Activated CD4-positive, alpha-beta T cell treated with anti-CD3 and anti-CD28 coated beads, Interleukin-2, amount 10 ng/mL, durations not matched to agents 24 days and 14 days (primary cell): ENCODE results near the gene OSCAR. TPM values are rescaled to one million over a fixed set of nuclear protein-coding genes. Genes with fewer than 3 reads are reported as not detected.

ENCODE experiments used
- DNase-seq: peaks from one replicate; pipeline ENCODE4 v3.0.0; 2022
- H3K27ac Mint-ChIP-seq: one replicate; pipeline ENCODE4 v1.8.0; 2022; ENCODE audit warnings: mild to moderate bottlenecking, mixed read lengths
- H3K27me3 Mint-ChIP-seq: one replicate; pipeline ENCODE4 v1.8.0; 2022; ENCODE audit warnings: mixed read lengths
- H3K36me3 Mint-ChIP-seq: one replicate; pipeline ENCODE4 v1.8.0; 2022; ENCODE audit warnings: low read depth, mild to moderate bottlenecking, mixed read lengths
- H3K4me1 Mint-ChIP-seq: one replicate; pipeline ENCODE4 v1.8.0; 2021; ENCODE audit warnings: mixed read lengths
- H3K4me3 Mint-ChIP-seq: one replicate; pipeline ENCODE4 v1.8.0; 2022; ENCODE audit warnings: mild to moderate bottlenecking, moderate library complexity, mixed read lengths
- H3K9me3 Mint-ChIP-seq: one replicate; pipeline ENCODE4 v1.8.0; 2021; ENCODE audit warnings: mixed read lengths
- intact Hi-C: fragments of 100-400 bp; cut with micrococcal nuclease; formaldehyde crosslinking; loops from one replicate; pipeline ENCODE4 v1.15.1; 2023
- total RNA-seq: library from RNA; stranded (reverse); gene quantifications from 2 replicates; pipeline ENCODE4 v1.2.3, GENCODE V29; 2022

Gene OSCAR
- total RNA-seq, 1 donor from 2014 or later, result 0.26 TPM

DNA sequence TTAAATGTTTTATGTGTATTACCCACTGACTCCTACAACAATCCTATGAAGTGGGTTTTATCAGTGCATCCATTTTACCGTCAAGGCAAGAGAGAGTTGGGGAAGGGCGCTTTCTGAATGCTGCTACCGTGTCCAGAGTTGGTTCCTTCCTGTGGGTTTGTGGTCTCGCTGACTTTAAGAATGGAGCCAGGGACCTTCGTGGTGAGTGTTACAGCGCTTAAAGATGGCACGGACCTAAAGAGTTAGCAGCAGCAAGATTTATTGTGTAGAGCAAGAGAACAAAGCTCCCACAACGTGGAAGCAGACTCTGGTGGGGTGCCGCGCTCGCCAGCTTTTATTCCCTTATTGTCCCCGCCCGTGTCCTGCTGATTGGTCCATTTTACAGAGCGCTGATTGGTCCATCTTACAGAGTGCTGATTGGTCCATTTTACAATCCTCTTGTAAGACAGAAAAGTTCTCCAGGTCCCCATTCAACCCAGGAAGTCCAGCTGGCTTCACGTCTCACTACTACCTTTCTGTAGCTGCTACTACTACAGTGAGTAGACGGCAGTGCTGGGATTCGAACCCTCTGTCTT, 6.1 kb downstream of the OSCAR start:
- H3K27ac Mint-ChIP-seq, result no peak overlapping the region
- intact Hi-C loops, result no loop called here
- peaks cover 21% of the 10 kb centered on the region for H3K27me3 Mint-ChIP-seq
- peak overlapping the region; percentile 30 for H3K4me3 Mint-ChIP-seq
- H3K9me3 Mint-ChIP-seq, result no peaks in the 10 kb centered on the region
- peaks cover 2% of the 10 kb centered on the region for H3K36me3 Mint-ChIP-seq
- H3K4me1 Mint-ChIP-seq, result peaks cover 11% of the 10 kb centered on the region
- DNase-seq, result no peak

DNA sequence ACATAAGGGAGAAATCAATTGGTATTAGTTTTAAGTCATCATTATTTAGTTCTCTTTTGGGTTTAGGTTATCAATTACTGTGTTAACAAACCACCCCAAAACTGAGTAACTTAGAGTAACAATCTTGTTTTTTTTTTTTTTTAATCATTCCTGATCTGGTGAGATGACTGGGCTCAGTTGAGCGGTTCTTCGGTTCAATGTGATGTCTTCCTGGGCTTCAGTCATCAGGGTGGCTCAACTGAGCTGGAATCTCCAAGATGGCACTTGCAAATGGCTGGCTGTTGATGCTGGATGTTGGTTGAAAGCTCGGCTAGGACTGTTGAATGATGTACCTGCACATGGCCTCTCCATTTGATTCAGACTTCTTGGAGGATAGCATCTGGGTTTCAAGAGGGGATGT, 16.2 kb downstream of the OSCAR start:
- peaks cover 2% of the 10 kb centered on the region for H3K27me3 Mint-ChIP-seq
- H3K4me1 Mint-ChIP-seq, result no peaks in the 10 kb centered on the region
- no peak overlapping the region for H3K27ac Mint-ChIP-seq

DNA sequence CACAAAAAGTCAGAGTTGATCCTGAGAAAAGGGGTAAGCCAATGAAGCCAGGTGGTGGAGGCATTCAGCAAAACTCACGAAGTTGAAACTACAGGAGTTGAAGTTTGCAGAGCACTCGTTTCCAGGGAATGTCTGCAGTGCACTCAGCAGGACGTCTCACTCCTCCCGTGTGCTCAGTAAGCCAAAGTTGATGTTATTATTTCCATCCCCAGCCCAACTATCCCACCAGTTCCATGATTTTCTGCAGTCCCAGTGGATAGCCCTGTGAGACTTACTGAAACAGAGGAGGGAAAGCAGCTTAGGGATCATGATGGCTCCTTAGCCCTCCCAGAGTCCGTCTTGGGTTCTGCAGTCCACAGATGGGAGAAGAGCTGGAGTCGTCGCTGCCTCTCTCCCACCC, 19.6 kb downstream of the OSCAR start, which contains the start of gene TARM1:
Gene TARM1 (minus strand): TSS at position 334 of the 400 bp plus-strand sequence. CDS start 25 bp downstream, at position 309.
- Mint-ChIP-seq H3K9me3 (peaks cover 11% of the 10 kb centered on the region), H3K36me3 (no peaks in the 10 kb centered on the region), H3K27ac (no peak within 1 kb of the TSS), H3K4me1 (no peaks in the 10 kb centered on the region), H3K27me3 (no peaks in the 10 kb centered on the region), H3K4me3 (no peak within 1 kb of the TSS)
- no peak for DNase-seq
- intact Hi-C loops, result no loop called here

More for the DNA sequence above, 16.2 kb downstream of the OSCAR start:
- DNase-seq, result no peak
- intact Hi-C loops, result no loop called here
- H3K4me3 Mint-ChIP-seq, result no peak overlapping the region
- no peaks in the 10 kb centered on the region for H3K36me3 Mint-ChIP-seq
- peaks cover 11% of the 10 kb centered on the region for H3K9me3 Mint-ChIP-seq

DNA sequence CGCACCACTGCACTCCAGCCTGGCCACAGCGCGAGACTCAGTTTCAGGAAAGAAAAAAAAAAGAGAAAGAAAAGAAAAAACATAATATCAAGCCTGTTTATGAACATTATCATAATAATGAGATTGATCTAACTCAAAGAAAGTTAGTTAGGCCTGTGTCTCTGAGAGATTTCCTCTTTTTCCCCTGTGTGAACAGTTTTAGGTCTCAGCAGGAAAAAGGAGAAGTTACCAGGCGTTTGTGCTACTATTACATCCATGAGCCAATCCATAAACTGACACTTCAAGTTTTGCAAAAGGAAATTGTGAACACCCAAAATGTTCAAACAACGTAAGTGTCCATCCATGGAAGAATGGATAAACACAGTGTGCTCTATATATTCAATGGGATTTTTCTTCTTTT, 23.3 kb downstream of the OSCAR start:
- Mint-ChIP-seq H3K27me3 (no peaks in the 10 kb centered on the region), H3K4me1 (no peaks in the 10 kb centered on the region), H3K36me3 (no peaks in the 10 kb centered on the region), H3K9me3 (no peaks in the 10 kb centered on the region), H3K4me3 (no peak overlapping the region), H3K27ac (no peak overlapping the region)
- no peak for DNase-seq
- intact Hi-C loops, result no loop called here

DNA sequence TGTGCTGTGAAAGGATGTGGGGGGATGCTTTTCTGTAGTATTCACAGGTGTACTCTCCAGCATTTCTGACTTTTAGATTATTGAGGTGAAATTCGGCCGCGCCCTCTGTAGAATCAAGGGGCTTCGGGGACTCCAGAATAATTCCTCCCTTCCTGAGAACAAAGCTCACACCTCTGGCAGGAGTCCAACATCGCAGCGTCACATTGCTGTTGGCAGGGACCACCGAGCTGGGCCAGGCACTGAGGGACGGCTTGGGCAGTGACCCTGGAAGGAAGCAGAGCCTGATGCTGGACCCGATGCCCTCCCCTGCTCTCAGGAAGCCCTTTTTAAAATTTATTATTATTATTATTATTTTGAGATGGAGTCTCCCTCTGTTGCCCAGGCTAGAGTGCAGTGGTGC, 25.8 kb downstream of the OSCAR start:
- Mint-ChIP-seq H3K36me3 (no peaks in the 10 kb centered on the region), H3K4me1 (no peaks in the 10 kb centered on the region), H3K27ac (no peak overlapping the region), H3K27me3 (no peaks in the 10 kb centered on the region), H3K9me3 (no peaks in the 10 kb centered on the region), H3K4me3 (no peak overlapping the region)
- intact Hi-C loops, result no loop called here
- DNase-seq, result no peak

DNA sequence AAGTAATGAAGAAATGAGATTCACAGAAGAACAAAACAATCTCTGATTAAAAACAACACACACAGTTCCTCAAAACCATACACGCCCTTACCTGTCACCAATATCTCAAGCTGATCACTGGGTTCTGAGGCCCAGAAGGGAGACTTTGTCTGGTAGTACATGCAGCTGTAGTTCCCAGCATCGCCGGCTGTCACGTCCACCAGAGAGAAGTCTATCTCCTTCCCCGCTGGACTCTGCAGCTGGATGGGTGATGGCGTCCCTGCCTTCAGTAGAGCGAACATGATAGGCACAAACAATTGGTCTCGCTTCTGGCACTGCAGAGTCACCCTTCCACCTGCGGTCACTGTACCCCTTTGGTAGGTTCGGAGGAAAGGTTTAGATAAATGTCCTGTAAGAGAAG, 26.8 kb downstream of the OSCAR start:
- Mint-ChIP-seq H3K27me3 (no peaks in the 10 kb centered on the region), H3K27ac (no peak overlapping the region), H3K4me3 (no peak overlapping the region), H3K4me1 (no peaks in the 10 kb centered on the region), H3K9me3 (no peaks in the 10 kb centered on the region), H3K36me3 (no peaks in the 10 kb centered on the region)
- intact Hi-C loops, result no loop called here
- DNase-seq, result no peak

DNA sequence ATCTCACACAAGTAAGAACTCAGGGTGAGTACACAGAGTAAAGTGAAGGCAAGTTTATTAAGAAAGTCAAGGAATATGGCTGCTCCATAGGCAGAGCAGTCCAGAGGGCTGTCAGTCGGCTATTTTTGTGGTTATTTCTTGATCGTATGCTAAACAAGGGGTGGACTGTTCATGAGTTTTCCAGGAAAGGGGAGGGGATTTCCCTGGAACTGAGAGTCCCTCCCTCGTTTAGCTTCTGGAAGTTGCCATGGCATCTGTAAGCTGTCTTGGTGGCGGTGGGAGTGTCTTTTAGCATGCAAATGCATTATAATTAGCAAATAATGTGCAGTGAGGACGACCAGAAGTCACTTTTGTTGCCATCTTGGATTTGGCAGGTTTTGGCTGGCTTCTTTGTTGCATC, 31.1 kb downstream of the OSCAR start:
- no peaks in the 10 kb centered on the region for H3K36me3 Mint-ChIP-seq
- no peak for DNase-seq
- intact Hi-C loops, result no loop called here
- no peaks in the 10 kb centered on the region for H3K9me3 Mint-ChIP-seq
- H3K27ac Mint-ChIP-seq, result no peak overlapping the region
- H3K27me3 Mint-ChIP-seq, result no peaks in the 10 kb centered on the region
- H3K4me3 Mint-ChIP-seq, result no peak overlapping the region
- no peaks in the 10 kb centered on the region for H3K4me1 Mint-ChIP-seq

DNA sequence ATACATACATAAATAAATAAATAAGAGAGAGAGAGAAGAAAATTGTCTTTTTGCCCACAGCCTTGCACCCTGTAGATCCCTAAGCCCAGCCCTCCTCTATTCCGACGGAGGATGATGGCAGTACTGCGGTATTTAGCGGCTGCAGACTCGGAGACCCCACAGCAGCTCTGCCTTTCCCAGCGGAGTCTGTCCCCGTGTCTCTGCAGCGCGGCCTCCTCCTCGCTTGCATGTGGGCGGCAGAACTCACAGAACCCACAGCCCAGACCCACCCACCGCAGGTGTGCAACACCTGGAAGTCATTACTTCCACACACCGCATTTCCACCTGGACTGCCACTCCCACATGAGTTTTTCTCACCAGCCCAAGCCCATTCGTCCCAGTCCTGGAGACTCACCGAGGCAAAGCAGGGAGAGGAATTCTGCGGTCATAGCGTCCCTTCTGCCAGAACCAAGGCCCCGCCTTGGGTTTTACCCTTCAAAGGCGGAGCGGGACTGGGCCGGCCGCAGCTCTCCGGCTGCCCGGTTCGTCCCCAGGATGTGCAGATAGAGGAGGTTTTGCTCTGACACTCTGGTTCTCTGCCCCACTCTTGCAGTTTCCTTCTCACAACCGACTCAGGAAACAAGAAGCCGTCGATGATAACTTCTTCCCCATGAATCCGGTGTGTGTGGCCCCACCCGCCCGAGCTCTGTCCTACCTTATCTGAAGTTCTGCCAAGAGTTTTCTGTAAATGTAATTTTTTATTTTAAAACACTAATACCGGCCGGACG, 37.1 kb downstream of the OSCAR start, which contains the start of gene VSTM1:
Gene VSTM1 (minus strand): TSS at position 548 of the 767 bp plus-strand sequence. CDS start 120 bp downstream, at position 428.
- H3K27ac Mint-ChIP-seq, result no peak within 1 kb of the TSS
- peaks cover 6% of the 10 kb centered on the region for H3K27me3 Mint-ChIP-seq
- intact Hi-C loops, result no loop called here
- H3K36me3 Mint-ChIP-seq, result no peaks in the 10 kb centered on the region
- DNase-seq, result no peak
- no peaks in the 10 kb centered on the region for H3K4me1 Mint-ChIP-seq
- no peak within 1 kb of the TSS for H3K4me3 Mint-ChIP-seq
- H3K9me3 Mint-ChIP-seq, result no peaks in the 10 kb centered on the region

DNA sequence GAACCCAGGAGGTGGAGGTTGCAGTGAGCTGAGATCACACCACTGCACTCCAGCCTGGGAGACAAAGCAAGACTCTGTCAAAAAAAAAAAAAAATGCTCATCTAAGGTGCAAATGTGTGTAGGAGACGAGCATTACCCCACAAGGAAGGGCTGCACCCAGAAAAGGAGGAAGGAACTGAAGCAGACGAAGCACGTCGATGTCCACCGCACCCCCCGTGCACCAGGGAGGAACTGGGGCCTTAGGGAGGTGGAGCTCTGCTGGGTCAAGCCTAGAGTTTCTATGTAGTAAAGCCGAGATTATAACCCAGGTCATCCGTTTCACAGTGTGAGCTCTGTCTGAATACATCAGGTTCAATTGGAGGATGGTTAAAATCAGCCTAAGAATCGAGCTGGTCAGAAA, 38.0 kb downstream of the OSCAR start:
- Mint-ChIP-seq H3K9me3 (no peaks in the 10 kb centered on the region), H3K27me3 (peaks cover 6% of the 10 kb centered on the region), H3K36me3 (no peaks in the 10 kb centered on the region), H3K27ac (no peak overlapping the region), H3K4me1 (no peaks in the 10 kb centered on the region), H3K4me3 (no peak overlapping the region)
- DNase-seq, result no peak
- intact Hi-C loops, result no loop called here

DNA sequence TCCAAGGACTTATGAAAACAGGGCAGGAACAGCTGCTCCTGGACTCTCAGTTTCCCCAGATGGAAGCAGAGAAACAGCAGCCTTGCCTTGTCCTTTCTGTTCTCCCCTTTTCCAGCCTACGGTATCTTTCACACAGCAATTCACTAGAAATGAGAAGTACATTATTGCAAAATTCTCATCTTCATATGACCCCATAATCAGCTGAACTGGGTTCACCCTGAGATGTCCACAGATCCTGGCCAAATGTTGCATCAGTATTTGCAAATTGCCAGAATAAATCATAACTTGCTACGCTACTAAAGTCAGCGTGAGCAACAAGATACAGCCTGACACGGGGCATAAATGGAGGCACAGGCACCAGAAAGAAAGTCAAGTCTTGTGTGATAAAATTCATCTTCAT, 53.0 kb downstream of the OSCAR start:
- Mint-ChIP-seq H3K27ac (no peak overlapping the region), H3K36me3 (no peaks in the 10 kb centered on the region), H3K9me3 (no peaks in the 10 kb centered on the region), H3K4me1 (no peaks in the 10 kb centered on the region), H3K4me3 (no peak overlapping the region), H3K27me3 (no peaks in the 10 kb centered on the region)
- no peak for DNase-seq
- intact Hi-C loops, result no loop called here

DNA sequence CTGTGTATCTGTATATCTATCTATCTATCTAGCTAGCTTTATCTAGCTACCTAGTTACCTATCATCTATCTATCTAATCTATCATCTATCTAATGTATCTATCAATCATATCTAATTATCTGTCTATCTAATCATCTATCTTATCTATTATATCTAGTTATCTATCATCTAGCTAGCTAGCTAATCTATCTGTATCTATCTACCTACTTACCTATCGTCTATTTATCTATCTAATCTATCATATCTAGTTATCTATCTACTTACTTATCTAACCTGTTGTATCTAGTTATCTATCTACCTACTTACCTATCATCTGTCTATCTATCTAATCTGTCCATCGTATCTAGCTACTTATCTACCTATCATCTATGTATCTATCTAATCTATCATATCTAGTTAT, 54.8 kb downstream of the OSCAR start:
- Mint-ChIP-seq H3K27ac (no peak overlapping the region), H3K4me3 (no peak overlapping the region), H3K27me3 (no peaks in the 10 kb centered on the region), H3K36me3 (no peaks in the 10 kb centered on the region), H3K4me1 (no peaks in the 10 kb centered on the region), H3K9me3 (no peaks in the 10 kb centered on the region)
- DNase-seq, result no peak
- intact Hi-C loops, result no loop called here

Other genes starting within 250 kb of the OSCAR start
- 65.6 and 69.0 TPM in 2 replicates for gene MYADM, start 232.9 kb downstream of the OSCAR start, total RNA-seq
- gene PRKCG, start 218.6 kb downstream of the OSCAR start, total RNA-seq, result not detected in 2 replicates
- gene CACNG7, start 191.5 kb downstream of the OSCAR start, total RNA-seq, result not detected in 2 replicates
- gene CACNG8, start 137.9 kb downstream of the OSCAR start, total RNA-seq, result not detected in 2 replicates
- not detected in 2 replicates for gene CACNG6, start 109.2 kb downstream of the OSCAR start, total RNA-seq
- not detected in 2 replicates for gene VSTM1, start 36.9 kb downstream of the OSCAR start, total RNA-seq
- not detected in 2 replicates for gene TARM1, start 19.4 kb downstream of the OSCAR start, total RNA-seq
- gene NDUFA3, start 2.1 kb upstream of the OSCAR start, total RNA-seq, result 105 and 131 TPM in 2 replicates
- gene TFPT, start 14.9 kb upstream of the OSCAR start, total RNA-seq, result 31.0 and 33.7 TPM in 2 replicates
- 110 and 115 TPM in 2 replicates for gene PRPF31, start 15.0 kb upstream of the OSCAR start, total RNA-seq
- 64.5 and 73.4 TPM in 2 replicates for gene CNOT3, start 37.0 kb upstream of the OSCAR start, total RNA-seq
- 4.6 and 5.7 TPM in 2 replicates for gene LENG1, start 58.9 kb upstream of the OSCAR start, total RNA-seq
- 0.54 and 1.1 TPM in 2 replicates for gene TMC4, start 72.4 kb upstream of the OSCAR start, total RNA-seq
- 289 and 291 TPM in 2 replicates for gene MBOAT7, start 88.8 kb upstream of the OSCAR start, total RNA-seq
- gene TSEN34, start 90.5 kb upstream of the OSCAR start, total RNA-seq, result 17.9 and 18.4 TPM in 2 replicates
- gene RPS9, start 100.1 kb upstream of the OSCAR start, total RNA-seq, result 1,530 and 1,555 TPM in 2 replicates
- gene LILRB3, start 122.2 kb upstream of the OSCAR start, total RNA-seq, result 0.26 TPM in 1 of 2 replicates, not detected in the other
- 0.09 TPM in 1 of 2 replicates, not detected in the other for gene LILRA6, start 142.0 kb upstream of the OSCAR start, total RNA-seq
- gene LILRB5, start 156.5 kb upstream of the OSCAR start, total RNA-seq, result not detected in 2 replicates
- gene LILRB2, start 180.3 kb upstream of the OSCAR start, total RNA-seq, result not detected in 2 replicates
- not detected in 2 replicates for gene LILRA5, start 212.4 kb upstream of the OSCAR start, total RNA-seq
- not detected in 2 replicates for gene LILRA4, start 238.4 kb upstream of the OSCAR start, total RNA-seq